Uterus (tissue), 4 donors: ENCODE data around the gene PTCH1. TPM values are rescaled to one million over a fixed set of nuclear protein-coding genes. Genes with fewer than 3 reads are reported as not detected.

Experiments
- DNase-seq, 2 donors: peaks; one replicate each; pipeline ENCODE4 v3.0.0-alpha.2; 2019 to 2020
- H3K27ac ChIP-seq, 2 donors: fragments of 200-600 bp; sonication (generic); 1 replicate in 1 of 2; 2 replicates in 1 of 2; pipeline ENCODE4 v1.5.1; 2016 to 2018
- H3K27me3 ChIP-seq, 2 donors: fragments of 200-600 bp; sonication (generic); one replicate each; pipeline ENCODE4 v1.5.1; 2018 to 2019; ENCODE audit warnings: control low read depth in 1 of 2
- H3K36me3 ChIP-seq, 2 donors: fragments of 200-600 bp; sonication (generic); one replicate each; pipeline ENCODE4 v1.5.1; 2019; ENCODE audit warnings: control low read depth in 1 of 2
- H3K4me1 ChIP-seq, 2 donors: fragments of 200-600 bp; sonication (generic); one replicate each; pipeline ENCODE4 v1.5.1; 2018 to 2019; ENCODE audit warnings: control low read depth in 1 of 2
- H3K4me3 ChIP-seq, 2 donors: fragments of 200-600 bp; sonication (generic); 1 replicate in 1 of 2; 2 replicates in 1 of 2; pipeline ENCODE4 v1.5.1; 2018 to 2019; ENCODE audit warnings: mild to moderate bottlenecking in 1 of 2
- H3K9me3 ChIP-seq, 2 donors: fragments of 200-600 bp; sonication (generic); one replicate each; pipeline ENCODE4 v1.5.1; 2019; ENCODE audit warnings: control low read depth in 1 of 2
- CTCF ChIP-seq, 4 experiments: fragments of 200-600 bp in 2 of 4; fragments of 450-650 bp in 2 of 4; sonication (generic) in 2 of 4; IDR thresholded peaks; one replicate each; pipeline ENCODE4 v1.5.1; 2016 to 2019; ENCODE audit warnings: antibody characterized with exemption in 4 of 4, mild to moderate bottlenecking in 2 of 4, moderate library complexity in 1 of 4
- POLR2A ChIP-seq, 2 donors: fragments of 450-650 bp; IDR thresholded peaks; one replicate each; pipeline ENCODE4 v1.6.1; 2016; ENCODE audit warnings: antibody characterized with exemption in 2 of 2, mild to moderate bottlenecking in 1 of 2, moderate library complexity in 1 of 2
- intact Hi-C: fragments of 100-400 bp; cut with DNase I; formaldehyde crosslinking; loops from one replicate; pipeline ENCODE4 v1.15.1; 2023; ENCODE audit warnings: low total_unique reads
- total RNA-seq, 4 donors: library from RNA; depleted of rRNA in 3 of 4; stranded (reverse); fragments of >200 nt in 3 of 4; gene quantifications; one replicate each; pipeline versions ENCODE4 v1.1.0 to v1.2.4, GENCODE V29; 2014 to 2023
- donor health status: DM: yes; HTN: yes; CAD: no.

PTCH1 gene
- total RNA-seq, 4 donors from 2014 or later = 7.4 to 24.6 (median 10.8) TPM

- Histone ChIP-seq H3K9me3 (no peaks in the 10 kb centered on the region), H3K4me3 (no peak overlapping the region)
- intact Hi-C loops = no loop called here
Measured at GRCh38 chr9:95511952-95512708, 4.6 kb downstream of the PTCH1 start.

DNA sequence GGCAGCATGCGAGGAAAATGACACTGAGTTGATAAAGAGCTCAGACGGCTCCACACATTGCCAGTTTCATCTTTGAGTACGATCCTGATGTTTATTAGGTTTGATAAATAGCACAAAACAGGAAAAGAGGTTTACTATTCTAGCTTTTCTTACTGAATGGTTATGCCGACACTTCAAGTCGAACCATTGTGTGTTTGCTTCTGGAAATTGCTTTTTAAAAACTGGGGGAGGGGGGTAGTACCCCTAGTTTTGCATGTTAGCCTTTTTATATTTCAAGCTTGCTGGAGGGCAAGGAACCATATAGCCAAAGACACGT is 5.2 kb downstream of the PTCH1 start:
- TF ChIP-seq CTCF (IDR thresholded peaks at IDR 0.05) = no peak
- TF ChIP-seq POLR2A (IDR thresholded peaks at IDR 0.05) = no peak
- peak overlapping the region; percentile 91 to 93 for H3K27ac ChIP-seq
- peaks cover 0 to 7% of the 10 kb centered on the region in 2 donors for H3K4me1 ChIP-seq
- intact Hi-C loops = no loop called here
- H3K36me3 ChIP-seq = no peaks in the 10 kb centered on the region
- DNase-seq = no peak
- peak overlapping the region; percentile 88 to 89 for H3K4me3 ChIP-seq
- H3K27me3 ChIP-seq = no peaks in the 10 kb centered on the region
- H3K9me3 ChIP-seq = no peaks in the 10 kb centered on the region

More at GRCh38 chr9:95511952-95512708, 4.6 kb downstream of the PTCH1 start:
- Histone ChIP-seq H3K27me3 (no peaks in the 10 kb centered on the region), H3K36me3 (no peaks in the 10 kb centered on the region), H3K27ac (peak overlapping the region; percentile 91 to 93), H3K4me1 (peaks cover 0 to 7% of the 10 kb centered on the region in 2 donors)
- DNase-seq = no peak
- TF ChIP-seq POLR2A (IDR thresholded peaks at IDR 0.05) (no peak), CTCF (IDR thresholded peaks at IDR 0.05) (no peak)

DNA sequence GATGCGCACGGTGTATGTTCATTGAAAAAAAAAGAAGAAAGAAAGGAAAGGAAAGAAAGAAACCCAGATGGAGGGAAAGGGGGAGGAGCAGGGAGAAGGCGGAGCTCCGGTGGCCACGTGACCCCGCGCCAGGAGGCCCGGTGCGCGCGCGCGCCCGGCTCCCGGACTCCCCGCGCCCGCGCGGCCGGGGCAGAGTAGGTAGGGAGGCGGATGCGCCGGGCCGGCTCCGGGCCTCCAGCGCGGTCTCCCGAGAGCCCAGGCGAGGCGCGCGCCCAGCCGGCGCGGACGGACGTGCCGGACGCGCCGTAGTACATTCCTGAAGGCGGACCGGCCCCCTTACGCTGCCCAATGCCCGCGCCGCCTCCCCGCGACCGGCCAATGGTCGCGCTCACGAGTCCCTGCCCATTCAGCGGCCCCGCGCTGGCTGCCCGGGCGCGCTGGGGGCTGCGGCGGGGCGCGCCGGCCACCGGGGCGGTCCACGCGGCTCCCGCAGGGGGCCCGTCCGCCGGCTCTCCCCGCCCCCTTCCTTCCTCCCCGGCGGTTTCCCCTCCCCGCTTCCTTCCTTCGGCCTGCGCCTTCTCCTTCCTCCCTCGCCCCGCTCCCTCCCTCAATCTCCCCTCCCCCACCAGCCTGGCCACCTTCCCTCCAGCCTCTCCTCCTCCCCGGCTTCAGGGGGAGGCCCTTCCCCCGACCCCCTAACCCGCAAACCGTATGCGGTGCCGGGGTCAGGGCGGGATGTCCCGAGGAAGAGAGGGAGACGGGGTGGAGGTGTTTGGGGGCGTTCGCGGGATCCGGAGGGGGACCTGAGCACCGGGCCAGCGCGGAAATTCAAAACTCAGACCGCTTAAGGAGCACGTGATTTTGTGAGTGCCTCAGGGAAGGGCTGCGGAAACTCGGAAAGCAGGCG is 5.8 kb downstream of the PTCH1 start:
- TF ChIP-seq POLR2A (IDR thresholded peaks at IDR 0.05) (peak; percentile 62 to 91), CTCF (IDR thresholded peaks at IDR 0.05) (peak in 1 of 4 experiments; percentile 15)
- DNase-seq = peak; percentile 89

DNA sequence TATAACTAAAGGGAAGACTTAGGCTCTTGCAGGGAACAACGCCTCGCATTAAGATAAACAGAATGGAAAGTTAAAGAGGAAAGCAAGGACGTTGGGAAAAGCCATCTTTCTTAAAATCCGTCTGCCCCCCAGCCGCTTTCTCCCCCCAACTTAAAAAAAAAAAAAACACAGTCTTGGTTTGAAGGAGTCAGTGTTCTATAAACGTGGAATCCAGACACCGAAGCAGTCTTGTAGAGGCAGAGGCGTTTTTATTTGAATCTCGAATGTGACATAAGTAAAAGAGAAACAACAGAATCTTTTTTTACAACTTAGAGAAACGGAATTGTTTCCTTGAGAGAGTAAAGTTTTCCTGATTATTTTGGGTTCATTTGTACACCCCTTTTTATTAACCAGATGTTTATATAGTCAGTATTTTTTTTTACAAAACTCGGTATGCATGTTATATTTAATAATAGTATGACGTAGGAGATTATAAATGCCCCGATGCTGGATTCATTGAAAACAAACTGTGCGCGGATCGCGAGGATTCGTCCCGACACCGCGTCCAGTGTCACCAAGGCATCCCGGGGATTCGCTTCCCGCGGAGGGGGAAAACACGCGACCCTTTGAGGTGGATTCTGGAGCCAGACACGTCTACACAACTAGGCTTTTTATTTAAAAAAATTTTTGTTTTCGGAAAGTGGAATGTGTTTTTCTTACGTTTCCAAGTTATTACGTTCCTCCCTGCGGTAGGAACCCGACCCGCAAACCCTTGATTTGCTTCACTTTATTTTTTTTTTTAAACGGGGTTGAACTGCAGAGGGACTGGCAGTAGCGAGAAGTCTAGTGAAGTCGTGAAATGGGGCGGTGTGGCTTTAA is 6.7 kb downstream of the PTCH1 start:
- Histone ChIP-seq H3K27ac (peak overlapping the region; percentile 93 to 95), H3K27me3 (no peaks in the 10 kb centered on the region), H3K9me3 (no peaks in the 10 kb centered on the region), H3K4me1 (no peaks in the 10 kb centered on the region), H3K36me3 (no peaks in the 10 kb centered on the region), H3K4me3 (peak overlapping the region; percentile 88 to 89)
- TF ChIP-seq CTCF (IDR thresholded peaks at IDR 0.05) (no peak), POLR2A (IDR thresholded peaks at IDR 0.05) (no peak)
- intact Hi-C loops = no loop called here
- DNase-seq = no peak

More for the DNA sequence above, 5.8 kb downstream of the PTCH1 start:
- peak overlapping the region; percentile 88 to 89 for H3K4me3 ChIP-seq
- H3K27me3 ChIP-seq = no peaks in the 10 kb centered on the region
- intact Hi-C loops = no loop called here
- no peaks in the 10 kb centered on the region for H3K36me3 ChIP-seq
- no peaks in the 10 kb centered on the region for H3K9me3 ChIP-seq
- peaks cover 0 to 7% of the 10 kb centered on the region in 2 donors for H3K4me1 ChIP-seq
- H3K27ac ChIP-seq = peak overlapping the region; percentile 91 to 93
